HG02840 (cell line): ENCODE measurements around the gene USP15.

ENCODE experiments used
- ATAC-seq: cut with Tn5 transposase; IDR thresholded peaks from one replicate; pipeline ENCODE4 v1.9.1; 2021; ENCODE audit warnings: mild to moderate bottlenecking, moderate library complexity, moderate number of reproducible peaks; ENCODE audit not compliant: unreplicated experiment, low FRiP score

The USP15 gene

DNA sequence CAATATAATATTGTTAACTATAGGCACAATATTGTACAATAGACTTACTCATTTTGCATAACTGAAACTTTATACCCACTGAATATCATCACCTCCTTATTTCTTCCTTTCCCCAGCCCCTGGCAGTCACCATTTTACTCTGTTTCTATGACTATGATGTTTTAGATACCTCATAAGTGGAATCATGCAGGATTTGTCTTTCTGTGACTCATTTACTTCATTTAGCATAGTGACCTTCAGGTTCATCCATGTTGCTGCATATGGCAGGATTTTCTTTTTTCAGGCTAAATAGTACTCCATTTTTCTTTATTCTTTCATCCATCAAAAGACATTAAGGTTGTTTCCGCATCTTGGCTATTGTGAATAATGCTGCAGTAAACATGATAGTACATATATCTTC is 18.9 kb downstream of the USP15 start:
- ATAC-seq, result no peak

DNA sequence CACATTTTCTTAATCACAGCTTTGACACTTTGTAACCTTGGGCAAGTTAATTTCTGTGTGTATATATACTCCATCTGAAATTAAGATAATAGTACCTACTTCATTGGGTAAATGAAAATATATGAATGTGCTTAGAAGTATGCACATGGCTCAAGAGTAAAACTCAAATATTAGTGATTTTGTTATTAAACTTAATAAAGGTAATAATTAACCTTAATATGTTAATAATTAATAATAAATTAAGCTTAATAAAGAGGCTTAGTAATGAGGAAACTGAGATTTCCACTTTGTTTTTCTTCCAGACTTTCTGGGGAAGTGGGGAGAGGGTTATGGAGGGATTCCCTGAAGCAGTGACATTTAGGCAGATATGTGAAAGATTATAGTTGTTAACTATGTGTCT is 19.8 kb downstream of the USP15 start:
- no peak for ATAC-seq

DNA sequence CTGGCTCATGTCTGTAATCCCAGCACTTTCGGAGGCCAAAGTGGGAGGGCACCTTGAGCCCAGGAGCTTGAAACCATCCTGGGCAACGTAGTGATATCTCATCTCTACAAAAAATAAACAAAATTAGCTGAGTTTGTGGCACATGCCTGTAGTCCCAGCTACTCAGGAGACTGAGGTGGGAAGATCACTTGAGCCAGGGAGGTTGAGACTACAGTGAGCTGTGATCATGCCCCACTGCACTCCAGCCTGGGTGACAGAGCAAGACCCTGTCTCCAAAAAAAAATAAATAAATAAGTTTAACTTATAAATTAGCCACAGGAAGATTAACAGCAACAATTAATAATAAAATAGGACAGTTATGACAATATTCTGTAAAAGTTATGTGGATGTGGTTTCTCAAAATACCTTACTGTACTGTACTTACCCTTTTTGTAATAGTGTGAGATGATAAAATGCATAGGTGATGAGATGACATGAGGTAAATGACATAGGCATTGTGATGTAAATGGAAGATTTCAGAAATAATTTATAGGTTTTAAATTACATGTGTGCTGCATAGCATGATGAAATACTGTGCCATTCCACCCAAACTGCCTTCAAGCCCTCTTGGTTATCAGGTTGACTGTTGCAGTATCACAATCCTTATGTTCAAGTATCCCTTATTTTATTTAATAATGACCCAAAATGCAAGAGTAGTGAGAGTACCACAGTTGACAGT is 22.0 kb downstream of the USP15 start:
- ATAC-seq, result no peak

DNA sequence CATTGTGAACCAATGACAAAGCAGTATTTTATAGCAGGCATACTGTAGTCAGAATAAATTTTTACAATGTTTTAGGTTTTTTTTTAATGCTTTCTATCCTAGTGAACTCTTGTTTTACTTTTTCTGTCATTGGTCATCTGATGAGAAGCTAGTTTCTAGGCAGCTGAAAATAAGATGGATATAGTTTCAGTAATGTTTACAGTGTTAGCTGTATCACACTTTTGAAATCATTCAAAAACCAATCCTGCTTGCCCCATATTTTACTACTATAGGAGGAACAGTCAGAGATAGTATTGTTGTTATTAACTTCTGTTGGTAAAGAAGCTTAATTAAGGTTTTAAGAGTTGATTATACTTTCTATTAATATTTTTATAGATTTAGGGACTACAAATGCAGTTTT is 24.5 kb downstream of the USP15 start:
- no peak for ATAC-seq

DNA sequence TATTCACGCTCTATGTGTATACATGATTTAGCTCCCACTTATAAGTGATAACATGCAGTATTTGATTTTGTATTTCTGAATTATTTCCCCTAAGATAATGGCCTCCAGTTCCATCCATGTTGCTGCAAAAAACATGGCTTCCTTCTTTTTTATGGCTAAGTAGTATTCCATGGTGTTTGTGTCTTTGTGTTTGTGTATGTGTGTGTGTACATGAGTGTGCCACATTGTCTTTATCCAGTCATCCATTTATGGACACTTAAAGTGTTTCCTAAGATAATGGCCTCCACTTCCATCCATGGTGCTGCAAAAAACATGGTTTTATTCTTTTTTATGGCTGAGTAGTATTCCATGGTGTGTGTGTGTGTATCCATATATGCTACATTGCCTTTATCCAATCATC is 25.1 kb downstream of the USP15 start:
- ATAC-seq, result no peak

DNA sequence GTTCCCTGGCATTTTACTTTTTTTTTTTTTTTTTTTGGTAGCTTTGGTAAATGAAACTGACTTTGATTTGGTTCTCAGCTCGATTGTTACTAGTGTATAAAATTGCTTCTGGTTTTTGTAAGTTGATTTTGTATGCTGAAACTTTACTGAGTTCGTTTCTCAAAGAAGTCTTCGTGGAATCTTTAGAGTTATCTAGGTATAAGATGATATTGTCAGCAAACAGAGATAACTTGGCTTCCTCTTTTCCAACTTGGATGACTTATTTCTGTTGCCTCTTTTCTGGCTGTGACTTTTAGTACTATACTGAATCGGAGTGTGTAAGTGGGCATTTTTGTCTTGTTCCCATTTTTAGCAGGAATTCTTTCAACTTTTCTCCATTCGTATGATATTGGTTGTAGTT is 28.1 kb downstream of the USP15 start:
- ATAC-seq, result no peak

DNA sequence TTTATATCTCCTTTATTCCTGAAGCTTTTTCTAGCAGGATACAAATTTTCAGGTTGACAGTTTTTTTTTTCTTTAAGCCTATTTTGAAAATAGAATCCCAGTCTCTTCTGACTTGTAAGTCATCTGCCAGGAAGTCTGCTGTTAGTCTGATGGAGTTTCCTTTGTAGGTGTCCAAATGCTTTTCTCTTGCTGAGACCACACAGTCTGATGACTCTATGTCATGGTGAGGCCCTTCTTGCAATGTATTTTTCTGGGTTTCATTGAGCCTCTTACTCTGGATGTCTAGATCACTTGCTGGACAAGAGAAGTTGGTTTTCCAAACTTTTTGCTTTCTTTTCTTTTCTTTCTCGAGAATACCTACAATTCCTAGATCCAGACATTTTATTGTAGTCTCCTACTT is 30.6 kb downstream of the USP15 start:
- ATAC-seq, result no peak

DNA sequence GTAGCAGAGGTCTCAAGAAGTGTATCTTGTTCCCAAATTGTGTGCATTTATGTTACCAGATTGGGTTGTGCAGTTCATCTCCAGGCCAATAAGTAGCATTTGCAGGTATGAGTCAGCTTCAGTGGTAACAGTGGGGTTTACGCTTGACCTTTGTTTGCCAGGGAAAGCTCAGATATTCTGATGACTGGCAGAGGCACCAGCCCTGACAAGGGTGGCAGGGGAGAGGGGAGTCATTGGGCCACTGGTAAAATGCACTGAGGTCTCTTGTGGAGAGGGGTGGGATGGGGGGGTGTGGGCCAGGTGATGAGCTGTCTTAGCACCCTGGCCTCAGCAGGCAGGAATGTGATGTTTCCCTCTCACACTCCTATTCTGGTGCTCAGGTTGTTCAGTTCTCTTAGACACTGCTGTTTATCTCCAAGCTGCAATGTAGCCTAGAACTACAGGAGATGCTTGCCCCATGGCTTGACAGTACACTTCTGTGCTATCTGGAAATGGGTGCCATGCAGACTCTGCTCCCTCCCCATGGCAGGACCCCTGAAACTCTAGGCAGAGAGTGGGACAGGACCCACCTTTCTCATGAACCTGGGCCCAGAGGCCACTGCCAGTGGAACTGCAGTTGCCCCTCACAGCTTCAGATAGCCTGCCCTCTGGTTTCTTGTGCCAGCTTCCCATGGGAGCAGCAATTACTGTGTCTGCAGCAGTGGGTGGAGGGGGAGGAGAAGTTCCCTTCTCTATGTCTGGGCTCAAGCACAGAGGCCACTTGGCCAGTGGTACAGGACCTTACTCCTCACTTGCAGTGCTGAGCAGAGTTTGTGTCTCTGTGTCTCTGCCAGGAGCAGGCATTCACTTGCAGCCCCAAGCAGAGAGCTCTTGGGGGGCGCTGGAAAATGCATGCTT is 31.9 kb downstream of the USP15 start:
- no peak for ATAC-seq

DNA sequence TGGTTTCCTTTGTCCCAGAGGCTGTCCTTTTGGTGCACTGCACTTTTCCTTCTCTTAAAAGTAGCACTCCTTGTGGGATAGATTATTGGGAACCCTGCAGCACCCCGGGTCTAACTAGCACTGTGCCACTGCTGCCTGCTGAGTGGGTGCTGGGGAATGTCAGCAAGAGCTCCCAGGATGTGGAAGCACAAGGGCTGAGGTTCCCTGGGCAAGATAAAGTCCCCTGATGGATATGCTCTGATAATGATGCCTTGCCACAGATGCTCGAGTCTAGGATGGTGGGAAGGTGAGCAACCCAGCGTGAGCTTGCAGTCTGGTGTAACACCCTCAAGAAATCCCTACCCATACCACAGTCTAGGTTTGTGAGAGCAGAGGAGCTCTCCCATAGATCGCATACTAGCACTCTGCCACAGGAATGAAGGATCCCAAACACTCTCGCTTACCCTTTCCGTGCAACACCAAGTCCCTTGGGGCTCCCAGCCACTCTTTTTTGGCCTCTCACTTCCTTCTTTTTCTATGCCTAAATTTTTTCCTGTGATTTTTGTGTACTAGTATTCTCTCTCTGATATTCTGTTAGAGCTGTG is 32.6 kb downstream of the USP15 start:
- no peak for ATAC-seq

DNA sequence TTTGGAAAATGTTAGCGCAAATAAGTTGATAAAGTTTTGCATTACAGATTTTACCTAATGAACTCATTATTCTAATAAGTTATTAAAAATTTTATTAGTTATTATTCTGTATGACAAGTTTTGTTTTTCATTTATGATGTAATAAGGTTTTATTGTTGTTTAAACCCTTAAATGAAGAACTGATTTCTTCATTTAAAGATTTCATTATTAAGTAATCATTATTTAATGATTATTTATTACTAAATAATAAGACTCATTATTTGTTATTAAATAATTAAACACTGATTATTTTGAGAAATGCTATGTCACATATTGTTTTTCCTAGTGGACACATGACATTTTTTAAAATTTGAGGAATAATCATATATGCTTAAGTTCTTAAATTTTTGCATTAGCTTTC is 34.2 kb downstream of the USP15 start:
- no peak for ATAC-seq

DNA sequence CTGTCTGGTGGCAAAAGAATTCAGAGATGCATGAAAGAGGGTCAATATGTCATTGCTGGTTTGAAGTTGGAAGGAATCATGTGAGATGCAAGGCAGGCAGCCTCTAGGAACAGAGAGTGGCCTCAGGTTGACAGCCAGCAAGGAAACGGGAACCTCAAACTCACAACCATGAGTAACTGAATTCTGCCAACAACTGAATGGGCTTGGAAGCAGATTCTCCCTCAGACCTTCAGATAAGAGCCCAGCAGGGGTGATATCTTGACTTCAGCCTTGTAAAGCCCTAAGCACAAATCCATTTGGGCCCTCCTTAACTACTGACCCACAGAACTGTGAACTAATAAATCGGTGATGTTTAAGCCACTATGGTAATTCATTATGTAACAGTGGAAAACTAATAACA is 35.8 kb downstream of the USP15 start:
- no peak for ATAC-seq

DNA sequence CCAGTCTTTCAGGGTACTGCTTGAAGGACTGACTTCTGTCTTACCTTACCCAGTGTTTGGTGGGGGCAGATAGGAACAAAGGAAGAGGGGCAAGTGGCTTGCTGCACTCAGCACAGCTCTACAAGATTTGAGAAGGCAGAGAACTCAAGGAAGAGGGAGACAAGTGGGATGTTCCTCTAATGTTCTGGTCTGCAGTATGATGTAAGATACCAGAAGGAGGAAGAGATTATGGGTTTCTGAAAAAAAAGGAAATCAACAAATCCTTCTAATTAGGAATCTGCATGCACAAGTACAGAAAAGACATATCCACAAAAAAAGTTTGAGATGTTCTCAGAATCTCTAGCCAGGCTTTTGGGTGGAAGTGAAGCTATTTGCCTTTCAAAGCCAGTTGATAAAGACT is 37.1 kb downstream of the USP15 start:
- no peak for ATAC-seq

DNA sequence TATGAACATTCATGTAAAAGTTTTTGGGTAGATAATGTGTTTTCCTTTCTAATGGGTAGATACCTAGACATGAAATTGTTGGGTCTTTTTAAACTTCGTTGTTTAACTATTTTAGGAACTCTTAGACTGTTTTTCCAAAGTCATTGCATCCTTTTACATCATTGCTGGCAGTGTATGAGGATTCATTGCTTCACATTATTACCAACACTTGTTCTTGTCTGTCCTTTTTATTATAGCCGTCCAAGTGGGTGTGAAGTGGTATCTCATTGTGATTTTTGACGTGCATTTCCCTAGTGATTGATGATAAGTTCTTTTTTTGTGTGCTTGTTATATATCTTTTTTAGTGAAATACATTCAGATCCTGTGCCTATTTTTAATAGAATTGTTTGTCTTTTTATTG is 39.4 kb downstream of the USP15 start:
- ATAC-seq, result no peak

DNA sequence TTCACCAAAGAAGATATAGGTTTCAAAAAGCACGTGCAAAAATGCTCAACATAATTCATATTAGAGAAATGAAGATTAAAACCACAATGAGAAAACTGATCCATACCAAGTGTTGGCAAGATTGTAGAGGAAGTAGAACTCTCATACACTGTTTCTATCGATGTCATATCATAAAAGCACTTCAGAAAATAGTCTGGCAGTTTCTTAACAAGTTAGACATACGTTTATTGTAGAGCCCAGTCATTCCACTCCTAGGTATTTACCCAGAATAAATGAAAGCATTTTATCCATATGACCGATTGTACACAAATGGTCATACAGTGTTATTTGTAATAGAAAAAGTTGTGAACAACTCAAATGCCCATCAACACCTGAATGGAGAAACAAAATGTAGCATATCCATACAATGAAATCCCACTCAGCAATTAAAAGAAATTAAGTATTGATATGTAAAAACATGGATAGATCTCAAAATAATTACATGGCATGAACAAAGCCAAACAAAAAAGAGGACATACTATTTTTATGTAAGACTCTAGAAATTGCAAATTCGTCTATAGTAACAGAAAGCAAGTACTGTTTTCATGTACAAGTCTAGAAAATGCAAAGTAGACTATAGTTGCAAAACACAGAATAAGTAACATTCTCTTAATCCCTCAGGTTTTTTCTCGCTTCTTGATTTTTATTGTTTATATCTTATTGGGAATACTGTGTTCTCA is 41.0 kb downstream of the USP15 start:
- ATAC-seq, result no peak

DNA sequence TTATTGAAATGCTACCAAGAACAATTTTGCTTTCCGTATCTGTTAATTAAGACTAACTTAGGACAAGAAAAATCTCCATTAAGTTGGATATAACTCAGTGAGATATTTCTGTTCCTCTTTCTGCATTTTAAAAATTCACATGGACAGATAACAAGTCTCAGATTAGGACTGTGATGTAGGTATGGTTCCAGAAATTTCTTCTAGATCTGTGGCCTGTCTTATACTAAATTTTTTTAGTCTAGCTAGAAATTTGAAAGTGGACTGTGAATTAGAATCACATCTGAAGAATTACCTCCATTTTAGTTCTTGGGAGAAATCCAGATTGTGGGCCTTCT is 41.6 kb downstream of the USP15 start:
- ATAC-seq, result no peak

DNA sequence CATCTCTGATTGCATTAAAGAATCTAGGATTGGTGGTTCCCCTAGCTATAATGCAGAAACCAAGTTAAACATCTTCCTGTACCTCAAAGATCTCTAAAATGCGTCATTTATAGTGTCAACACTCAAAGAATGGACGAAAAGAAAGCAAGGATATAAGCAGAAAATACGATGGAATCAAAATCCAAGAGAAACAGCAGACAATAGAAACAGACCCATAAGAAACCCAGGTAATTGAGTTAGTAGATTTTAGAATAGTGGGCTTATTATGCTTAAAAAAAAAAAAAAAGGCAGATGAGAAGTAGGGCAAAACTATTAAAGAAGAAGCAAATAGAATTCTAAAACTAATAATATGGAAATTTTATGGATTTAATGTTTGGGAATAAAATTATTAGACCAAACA is 44.4 kb downstream of the USP15 start:
- ATAC-seq, result no peak

DNA sequence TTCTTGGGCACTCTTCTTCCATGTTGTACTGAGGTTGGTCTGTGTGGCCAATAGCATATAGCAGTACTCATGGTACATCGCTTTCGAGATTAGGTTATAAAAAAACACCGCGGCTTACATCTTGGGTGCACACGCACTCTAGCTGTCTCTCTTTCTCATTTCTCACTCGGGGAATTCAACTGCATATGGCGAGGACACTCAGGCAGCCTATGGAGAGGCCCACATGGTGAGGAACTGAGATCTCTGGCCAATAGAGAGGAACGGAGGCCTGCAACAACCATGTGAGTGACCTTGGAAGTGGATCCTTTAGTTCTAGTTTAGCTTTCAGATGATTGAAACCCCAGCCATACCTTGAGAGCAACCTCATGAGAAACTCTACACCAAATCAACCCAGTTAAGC is 45.6 kb downstream of the USP15 start:
- ATAC-seq, result no peak

DNA sequence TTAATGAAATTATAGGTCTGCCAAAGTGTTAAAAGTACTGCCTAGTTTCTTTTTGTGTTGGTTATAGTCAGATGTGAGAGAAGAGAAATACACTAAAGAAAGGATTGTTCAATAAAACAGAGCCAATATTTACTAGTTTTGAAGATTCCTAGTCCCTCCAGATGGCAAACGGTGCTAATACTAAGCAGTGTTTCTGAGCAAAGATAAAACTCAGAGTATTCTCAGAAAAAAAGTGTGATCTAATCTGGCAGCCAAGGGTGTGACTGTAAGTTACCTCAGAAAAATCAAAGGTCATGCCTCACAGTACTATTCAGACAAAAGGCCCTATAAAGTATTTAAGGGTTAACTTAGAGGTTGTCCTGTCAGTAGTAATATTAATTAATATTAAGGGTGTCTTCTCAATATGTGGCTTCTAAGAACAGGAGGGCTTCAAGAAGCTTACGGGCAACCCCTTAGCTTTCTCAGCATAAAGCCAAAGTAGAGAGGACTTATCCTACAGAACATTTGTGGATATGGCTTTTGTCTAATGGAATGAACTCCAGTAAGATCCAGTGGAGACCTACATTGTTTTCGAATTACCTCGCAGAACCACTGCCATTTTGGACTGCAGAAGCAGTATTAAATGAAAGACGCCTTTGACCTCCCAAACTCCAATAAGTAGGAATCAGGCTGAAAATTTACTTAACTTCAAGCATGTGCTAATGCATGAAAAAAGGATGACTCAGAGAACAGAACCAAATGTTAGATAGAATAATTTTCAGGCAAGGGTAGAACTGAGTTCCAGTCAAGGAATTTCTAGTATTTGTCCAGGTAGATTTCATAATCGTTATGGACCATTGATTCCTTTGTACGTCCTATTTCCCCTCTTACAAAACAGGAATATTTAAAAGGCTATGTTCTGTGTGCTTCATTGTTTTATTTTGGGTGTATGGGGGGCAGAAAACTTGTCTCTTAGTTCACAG is 46.6 kb downstream of the USP15 start:
- no peak for ATAC-seq

DNA sequence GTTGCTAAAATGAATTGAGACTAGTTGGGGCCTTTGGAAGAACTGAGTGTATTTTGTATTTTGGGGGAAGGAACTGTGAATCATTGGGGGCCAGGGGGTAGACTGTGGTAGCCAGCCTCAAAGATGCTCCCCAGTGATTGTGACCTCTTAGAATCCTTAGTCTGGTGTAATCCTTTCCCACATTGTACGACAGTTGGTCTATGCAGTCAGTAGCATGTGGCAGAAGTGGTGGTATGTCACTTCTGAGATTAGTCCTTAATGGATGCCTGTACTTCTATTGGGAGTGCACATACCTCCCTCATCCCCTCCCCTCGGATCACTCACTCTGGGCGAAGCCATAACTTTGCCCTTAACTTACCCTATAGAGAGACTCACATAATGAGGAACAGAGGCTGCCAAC is 48.0 kb downstream of the USP15 start:
- ATAC-seq, result no peak
